ENCODE data around the gene OOSP2.

OOSP2 gene

DNA sequence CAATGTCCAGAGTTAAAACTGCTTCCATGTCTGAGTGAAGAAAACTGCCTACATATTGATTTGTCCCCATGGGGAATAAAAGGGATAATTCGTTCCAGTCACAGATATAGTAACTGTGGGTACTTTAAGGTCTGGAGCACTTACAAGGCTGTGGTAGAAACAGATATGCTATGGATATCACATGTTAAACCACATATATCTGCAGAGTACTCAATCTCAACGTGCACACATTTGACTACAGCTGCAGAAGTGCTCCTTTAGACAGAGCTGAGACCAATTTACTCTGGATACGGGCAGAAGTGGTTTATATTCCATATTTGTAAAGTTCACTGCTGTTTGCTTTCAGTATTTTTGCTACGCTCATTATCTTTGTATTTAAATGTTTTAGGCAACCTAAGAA lies 38.5 kb downstream of the OOSP2 start:
- DNase-seq (ENCODE audit: low read depth, low spot score), result no peak

DNA sequence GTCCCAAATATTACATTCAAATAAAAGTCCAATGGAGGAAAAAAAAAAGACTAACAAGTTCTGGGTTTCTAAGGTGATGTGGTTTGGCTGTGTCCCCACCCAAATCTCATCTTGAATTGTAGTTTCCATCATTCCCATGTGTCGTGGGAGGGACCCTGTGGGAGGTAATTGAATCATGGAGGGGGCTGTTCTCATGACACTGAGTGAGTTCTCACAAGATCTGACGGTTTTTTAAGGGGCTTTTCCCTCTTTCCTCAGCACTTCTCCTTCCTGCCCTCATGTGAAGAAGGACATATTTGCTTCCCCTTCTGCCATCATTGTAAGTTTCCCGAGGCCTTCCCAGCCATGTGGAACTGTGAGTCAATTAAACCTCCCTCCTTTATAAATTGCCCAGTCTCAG lies 40.3 kb downstream of the OOSP2 start:
- no peak for DNase-seq (ENCODE audit: low read depth, low spot score)

DNA sequence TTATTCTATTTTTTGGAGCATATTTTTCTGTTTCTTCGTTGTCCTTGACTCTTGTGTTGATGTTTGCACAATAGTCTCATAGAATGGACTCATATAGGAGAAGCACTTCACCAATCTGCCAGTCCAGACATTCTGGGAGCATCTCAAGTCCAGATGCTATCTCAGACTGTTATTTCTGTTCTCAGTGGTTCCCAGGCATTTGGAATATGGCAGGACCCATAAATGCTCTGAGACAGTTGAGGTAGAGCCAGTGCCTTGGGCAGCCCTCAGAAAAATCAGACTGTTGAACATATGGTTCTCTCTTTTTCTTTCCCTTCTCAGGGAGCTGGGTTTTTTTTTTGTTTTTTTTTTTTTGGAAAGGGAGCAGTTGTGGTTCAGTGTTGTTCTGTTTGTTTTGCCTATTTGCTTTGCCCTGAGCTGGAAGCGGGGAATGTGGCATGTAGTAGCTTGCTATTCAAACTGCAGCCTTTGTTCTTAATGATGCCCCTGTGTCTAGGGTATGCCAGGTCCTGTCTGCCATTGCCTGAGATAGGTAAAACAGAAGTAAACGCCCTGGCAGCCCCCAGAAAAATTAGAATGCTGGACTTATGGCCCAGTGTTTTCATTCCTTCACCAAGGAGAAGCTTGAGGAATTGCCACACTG lies 44.5 kb downstream of the OOSP2 start:
- DNase-seq (ENCODE audit: low read depth, low spot score), result no peak

DNA sequence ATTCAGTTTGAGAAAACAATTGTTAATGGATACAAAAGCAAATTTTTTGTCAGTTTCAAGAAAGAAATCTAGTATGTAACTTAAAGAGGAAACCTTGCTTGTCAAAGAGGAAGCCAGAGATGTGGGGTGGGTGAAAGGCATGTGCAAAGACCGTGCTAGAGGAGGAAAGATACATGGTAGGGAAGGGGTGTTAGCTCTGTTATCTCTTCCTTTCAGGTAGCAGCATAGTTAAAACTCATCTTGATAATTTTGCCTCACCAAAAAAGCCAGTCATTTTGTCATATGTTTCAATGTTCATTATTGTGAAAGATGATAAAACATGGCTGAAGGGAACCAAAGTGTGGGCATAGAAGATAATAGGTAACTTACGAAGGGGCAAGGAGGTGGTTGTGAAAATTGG lies 45.7 kb downstream of the OOSP2 start:
- DNase-seq (ENCODE audit: low read depth, low spot score), result no peak

DNA sequence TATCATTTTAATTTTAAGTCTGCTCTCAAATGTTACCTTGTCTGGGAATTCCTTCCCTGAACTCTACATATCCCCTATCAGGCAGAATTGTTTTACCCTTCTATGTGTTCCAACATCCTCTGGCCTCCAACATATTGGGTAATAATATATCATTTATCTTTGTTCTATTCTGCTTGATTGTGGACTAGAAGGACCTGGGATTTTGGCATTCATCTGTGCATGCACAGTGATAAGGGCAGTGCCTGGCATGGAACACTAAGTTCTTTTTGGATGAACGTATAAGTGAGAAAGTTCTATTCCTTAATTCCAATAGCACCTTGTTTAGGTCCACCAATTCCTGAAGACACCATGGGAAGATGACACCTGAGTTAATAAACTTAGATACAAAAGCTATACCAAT lies 47.0 kb downstream of the OOSP2 start:
- DNase-seq (ENCODE audit: low read depth, low spot score), result no peak

DNA sequence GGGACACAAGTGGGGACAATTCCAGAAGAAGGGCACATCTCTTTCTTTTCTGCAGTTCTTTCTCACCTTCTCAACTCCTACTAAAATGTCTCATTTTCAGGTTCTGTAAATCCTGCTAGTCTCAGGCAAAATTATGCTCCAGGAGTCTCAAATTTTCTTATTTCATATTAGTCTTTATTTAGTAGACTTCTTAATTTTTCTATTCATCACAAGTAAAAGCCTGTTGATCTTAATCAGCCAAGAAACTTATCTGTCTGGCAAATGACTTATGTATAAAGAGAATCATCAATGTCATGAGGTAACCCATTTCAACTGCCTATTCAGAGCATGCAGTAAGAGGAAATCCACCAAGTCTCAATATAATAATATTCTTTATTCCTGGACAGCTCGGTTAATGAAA lies 48.2 kb downstream of the OOSP2 start, which contains the start of gene MS4A2:
Gene MS4A2 (plus strand): TSS at position 301 of the 400 bp plus-strand sequence. CDS start 102 bp downstream, outside the sequence.
- DNase-seq (ENCODE audit: low read depth, low spot score), result no peak

DNA sequence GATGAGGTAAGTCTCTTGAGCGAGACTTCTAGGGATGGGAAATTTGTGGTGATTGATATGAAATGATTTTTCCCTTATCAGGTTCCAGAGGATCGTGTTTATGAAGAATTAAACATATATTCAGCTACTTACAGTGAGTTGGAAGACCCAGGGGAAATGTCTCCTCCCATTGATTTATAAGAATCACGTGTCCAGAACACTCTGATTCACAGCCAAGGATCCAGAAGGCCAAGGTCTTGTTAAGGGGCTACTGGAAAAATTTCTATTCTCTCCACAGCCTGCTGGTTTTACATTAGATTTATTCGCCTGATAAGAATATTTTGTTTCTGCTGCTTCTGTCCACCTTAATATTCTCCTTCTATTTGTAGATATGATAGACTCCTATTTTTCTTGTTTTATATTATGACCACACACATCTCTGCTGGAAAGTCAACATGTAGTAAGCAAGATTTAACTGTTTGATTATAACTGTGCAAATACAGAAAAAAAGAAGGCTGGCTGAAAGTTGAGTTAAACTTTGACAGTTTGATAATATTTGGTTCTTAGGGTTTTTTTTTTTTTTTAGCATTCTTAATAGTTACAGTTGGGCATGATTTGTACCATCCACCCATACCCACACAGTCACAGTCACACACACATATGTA lies 55.4 kb downstream of the OOSP2 start:
- no peak for DNase-seq (ENCODE audit: low read depth, low spot score)

DNA sequence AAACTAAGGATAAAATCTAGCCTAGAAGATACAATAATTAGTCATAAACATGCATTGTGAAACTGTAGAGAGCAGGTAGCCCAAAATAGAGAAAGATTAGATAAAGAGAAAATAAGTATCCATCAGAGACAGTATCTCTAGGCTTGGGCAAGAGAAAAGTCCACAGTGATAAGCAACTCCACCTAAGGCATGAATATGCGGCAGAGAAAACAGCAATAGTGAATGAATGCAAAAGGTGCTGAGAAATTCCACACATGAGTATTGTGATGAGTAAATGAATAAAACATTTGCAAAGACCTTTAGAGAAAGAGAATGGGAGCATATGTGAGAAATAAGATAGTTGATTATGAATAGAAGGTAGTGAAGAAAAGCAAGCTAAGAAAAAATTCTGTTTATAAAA lies 57.0 kb downstream of the OOSP2 start:
- no peak for DNase-seq (ENCODE audit: low read depth, low spot score)

All from ELF-1 (cell line).